Gastroesophageal sphincter (tissue), 4 donors: Measurements from ENCODE around the gene CGNL1. TPM values are rescaled to one million over a fixed set of nuclear protein-coding genes. Genes with fewer than 3 reads are reported as not detected.

Experiments used
- ATAC-seq: fragments of 150-250 bp; one replicate; pipeline ENCODE4 v1.9.1; 2016; ENCODE audit warnings: mild to moderate bottlenecking, moderate library complexity
- H3K27ac ChIP-seq, 4 donors: fragments of 200-600 bp; sonication (generic) in 3 of 4; 1 replicate in 3 of 4; 2 replicates in 1 of 4; pipeline ENCODE4 v1.5.1; 2016 to 2019
- H3K27me3 ChIP-seq: fragments of 200-600 bp; sonication (generic); one replicate; pipeline ENCODE4 v1.5.1; 2019
- H3K36me3 ChIP-seq, 2 donors: fragments of 200-600 bp; sonication (generic); one replicate each; pipeline ENCODE4 v1.5.1; 2019; ENCODE audit warnings: control low read depth in 1 of 2
- H3K4me1 ChIP-seq, 3 donors: fragments of 200-600 bp; sonication (generic); 1 replicate in 2 of 3; 2 replicates in 1 of 3; pipeline ENCODE4 v1.5.1; 2016 to 2019; ENCODE audit warnings: control low read depth in 2 of 3
- H3K4me3 ChIP-seq, 2 donors: fragments of 200-600 bp; sonication (generic); one replicate each; pipeline ENCODE4 v1.5.1; 2019; ENCODE audit warnings: mild to moderate bottlenecking in 1 of 2, moderate library complexity in 1 of 2
- H3K9me3 ChIP-seq, 3 donors: fragments of 200-600 bp; sonication (generic); one replicate each; pipeline ENCODE4 v1.5.1; 2017 to 2019; ENCODE audit warnings: control low read depth in 2 of 3
- CTCF ChIP-seq, 4 experiments: fragments of 200-600 bp in 2 of 4; fragments of 450-650 bp in 2 of 4; sonication (generic) in 1 of 4; IDR thresholded peaks; one replicate each; pipeline ENCODE4 v1.5.1; 2017 to 2019; ENCODE audit warnings: antibody characterized with exemption in 4 of 4, mild to moderate bottlenecking in 2 of 4, moderate library complexity in 2 of 4
- EP300 ChIP-seq: sonication (generic); formaldehyde crosslinking; IDR thresholded peaks from one replicate; pipeline ENCODE4 v1.6.1; 2017; ENCODE audit warnings: antibody characterized with exemption, mild to moderate bottlenecking
- POLR2A ChIP-seq, 2 donors: fragments of 450-650 bp; IDR thresholded peaks; one replicate each; pipeline ENCODE4 v1.6.1; 2017; ENCODE audit warnings: antibody characterized with exemption in 2 of 2, mild to moderate bottlenecking in 2 of 2, moderate library complexity in 1 of 2
- POLR2AphosphoS5 ChIP-seq: sonication (generic); formaldehyde crosslinking; IDR thresholded peaks from one replicate; pipeline ENCODE4 v1.6.1; 2017; ENCODE audit warnings: antibody characterized with exemption
- WGBS, 2 donors: methylation state at CpG; one replicate each; pipeline ENCODE4 v1.1.5; 2018; ENCODE audit warnings: low coverage in 1 of 2; 5-methylcytosine and 5-hydroxymethylcytosine counted together
- total RNA-seq, 4 donors: library from RNA; depleted of rRNA; stranded (reverse); fragments of >200 nt; gene quantifications; one replicate each; pipeline ENCODE4 v1.1.0, GENCODE V29; 2016

The CGNL1 gene
- total RNA-seq, 4 donors from 2014 or later, result 8.5 to 36.4 (median 16.7) TPM

- ATAC-seq, result no peak
- no peaks in the 10 kb centered on the region for H3K27me3 ChIP-seq
- H3K36me3 ChIP-seq, result no peaks in the 10 kb centered on the region
- H3K4me3 ChIP-seq, result no peak overlapping the region
- no peaks in the 10 kb centered on the region for H3K9me3 ChIP-seq
- 89 to 98% methylated on average over 4 of the region's 4 CpGs for WGBS, 2 donors
- no peak overlapping the region for H3K27ac ChIP-seq
- H3K4me1 ChIP-seq, result peaks cover 0 to 21% (median 0%) of the 10 kb centered on the region in 3 donors
- TF ChIP-seq POLR2AphosphoS5 (no peak), POLR2A (IDR thresholded peaks at IDR 0.05) (no peak), EP300 (no peak), CTCF (IDR thresholded peaks at IDR 0.05) (no peak)
These were observed 117.0 kb downstream of the CGNL1 start for GRCh38 chr15:57493351-57493750.

- Histone ChIP-seq H3K9me3 (no peaks in the 10 kb centered on the region), H3K27ac (no peak overlapping the region), H3K36me3 (no peaks in the 10 kb centered on the region), H3K27me3 (no peaks in the 10 kb centered on the region), H3K4me1 (peaks cover 0 to 21% (median 0%) of the 10 kb centered on the region in 3 donors), H3K4me3 (no peak overlapping the region)
- ATAC-seq, result no peak
- 35 to 54% methylated on average over 3 to 4 of the region's 4 CpGs for WGBS, 2 donors
- TF ChIP-seq EP300 (no peak), POLR2AphosphoS5 (no peak), CTCF (IDR thresholded peaks at IDR 0.05) (no peak), POLR2A (IDR thresholded peaks at IDR 0.05) (no peak)
These were observed 118.3 kb downstream of the CGNL1 start for GRCh38 chr15:57494581-57494980.

- no peak for ATAC-seq
These were observed 118.7 kb downstream of the CGNL1 start for GRCh38 chr15:57495041-57495440.

GRCh38 chr15:57495554-57496165 lies 119.4 kb downstream of the CGNL1 start:
- Histone ChIP-seq H3K27me3 (no peaks in the 10 kb centered on the region), H3K27ac (no peak overlapping the region), H3K36me3 (no peaks in the 10 kb centered on the region), H3K9me3 (no peaks in the 10 kb centered on the region), H3K4me1 (peaks cover 0 to 21% (median 0%) of the 10 kb centered on the region in 3 donors), H3K4me3 (no peak overlapping the region)
- WGBS, 2 donors, result 82 to 100% methylated on average over 1 to 2 of the region's 2 CpGs
- TF ChIP-seq POLR2AphosphoS5 (no peak), POLR2A (IDR thresholded peaks at IDR 0.05) (no peak), CTCF (IDR thresholded peaks at IDR 0.05) (no peak), EP300 (no peak)
- ATAC-seq, result no peak

More at GRCh38 chr15:57495041-57495440, 118.7 kb downstream of the CGNL1 start:
- H3K9me3 ChIP-seq, result no peaks in the 10 kb centered on the region
- no peak for TF ChIP-seq POLR2AphosphoS5
- TF ChIP-seq POLR2A (IDR thresholded peaks at IDR 0.05), result no peak
- TF ChIP-seq CTCF (IDR thresholded peaks at IDR 0.05), result no peak
- no peak for TF ChIP-seq EP300
- H3K4me1 ChIP-seq, result peaks cover 0 to 21% (median 0%) of the 10 kb centered on the region in 3 donors
- H3K36me3 ChIP-seq, result no peaks in the 10 kb centered on the region
- no peak overlapping the region for H3K4me3 ChIP-seq
- WGBS, 2 donors, result 14 to 55% methylated on average over 1 to 2 of the region's 2 CpGs
- no peak overlapping the region for H3K27ac ChIP-seq
- no peaks in the 10 kb centered on the region for H3K27me3 ChIP-seq

GRCh38 chr15:57496594-57496945 lies 120.3 kb downstream of the CGNL1 start:
- 89 to 100% methylated on average over 1 of the region's 1 CpG for WGBS, 2 donors

More at GRCh38 chr15:57496594-57496945, 120.3 kb downstream of the CGNL1 start:
- Histone ChIP-seq H3K4me1 (peaks cover 0 to 21% (median 0%) of the 10 kb centered on the region in 3 donors), H3K9me3 (no peaks in the 10 kb centered on the region), H3K36me3 (no peaks in the 10 kb centered on the region), H3K27ac (no peak overlapping the region), H3K27me3 (no peaks in the 10 kb centered on the region), H3K4me3 (no peak overlapping the region)
- no peak for TF ChIP-seq POLR2AphosphoS5
- TF ChIP-seq CTCF (IDR thresholded peaks at IDR 0.05), result no peak
- no peak for TF ChIP-seq EP300
- TF ChIP-seq POLR2A (IDR thresholded peaks at IDR 0.05), result no peak
- ATAC-seq, result no peak
